GM21528 (cell line): ENCODE results near the gene FAM107B.

Experiments used
- ATAC-seq: cut with Tn5 transposase; IDR thresholded peaks from one replicate; pipeline ENCODE4 v1.9.1; 2021; ENCODE audit warnings: mild to moderate bottlenecking, moderate library complexity; ENCODE audit not compliant: unreplicated experiment, low FRiP score

The FAM107B gene

GRCh38 chr10:14519785-14520184, 254.9 kb downstream of the FAM107B start:
- ATAC-seq: no peak

GRCh38 chr10:14518149-14518548, 256.5 kb downstream of the FAM107B start:
- no peak for ATAC-seq

- ATAC-seq: no peak
These were observed 261.6 kb downstream of the FAM107B start for GRCh38 chr10:14513123-14513522.

- no peak for ATAC-seq
These were observed 264.4 kb downstream of the FAM107B start for GRCh38 chr10:14510346-14510745.

GRCh38 chr10:14508725-14509124, 266.0 kb downstream of the FAM107B start:
- no peak for ATAC-seq

GRCh38 chr10:14507781-14508180, 266.9 kb downstream of the FAM107B start:
- ATAC-seq: no peak

- ATAC-seq: no peak
These were observed 267.5 kb downstream of the FAM107B start for GRCh38 chr10:14507176-14507575.

GRCh38 chr10:14502431-14502830, 272.3 kb downstream of the FAM107B start:
- no peak for ATAC-seq

GRCh38 chr10:14500172-14500765, 274.4 kb downstream of the FAM107B start:
- no peak for ATAC-seq

GRCh38 chr10:14499601-14499904, 275.1 kb downstream of the FAM107B start:
- no peak for ATAC-seq

- ATAC-seq: no peak
These were observed 276.4 kb downstream of the FAM107B start for GRCh38 chr10:14498326-14498725.

GRCh38 chr10:14491811-14492210, 282.9 kb downstream of the FAM107B start:
- ATAC-seq: no peak

GRCh38 chr10:14489522-14490177, 285.0 kb downstream of the FAM107B start:
- no peak for ATAC-seq

GRCh38 chr10:14487488-14487883, 287.2 kb downstream of the FAM107B start:
- ATAC-seq: no peak

GRCh38 chr10:14486777-14487487, 287.8 kb downstream of the FAM107B start:
- no peak for ATAC-seq

- ATAC-seq: no peak
These were observed 288.7 kb downstream of the FAM107B start for GRCh38 chr10:14485986-14486385.

- ATAC-seq: no peak
These were observed 291.3 kb downstream of the FAM107B start for GRCh38 chr10:14483417-14483816.

- ATAC-seq: no peak
These were observed 292.9 kb downstream of the FAM107B start for GRCh38 chr10:14481752-14482151.

GRCh38 chr10:14481014-14481413, 293.7 kb downstream of the FAM107B start:
- no peak for ATAC-seq

- no peak for ATAC-seq
These were observed 296.1 kb downstream of the FAM107B start for GRCh38 chr10:14478604-14479003.

- ATAC-seq: no peak
These were observed 296.5 kb downstream of the FAM107B start for GRCh38 chr10:14478201-14478600.

GRCh38 chr10:14477408-14477710, 297.3 kb downstream of the FAM107B start:
- ATAC-seq: no peak
